GM21526 (cell line): ENCODE results near the gene WNT5B.
"Not testable (repeated sequence)": the region's sequence is repeated elsewhere in the genome, so short reads cannot be mapped to it uniquely, and the experiment has no call there.

Experiments
- ATAC-seq: cut with Tn5 transposase; IDR thresholded peaks from one replicate; pipeline ENCODE4 v1.9.1; 2021; ENCODE audit warnings: moderate library complexity; ENCODE audit not compliant: unreplicated experiment, low FRiP score

The WNT5B gene

DNA sequence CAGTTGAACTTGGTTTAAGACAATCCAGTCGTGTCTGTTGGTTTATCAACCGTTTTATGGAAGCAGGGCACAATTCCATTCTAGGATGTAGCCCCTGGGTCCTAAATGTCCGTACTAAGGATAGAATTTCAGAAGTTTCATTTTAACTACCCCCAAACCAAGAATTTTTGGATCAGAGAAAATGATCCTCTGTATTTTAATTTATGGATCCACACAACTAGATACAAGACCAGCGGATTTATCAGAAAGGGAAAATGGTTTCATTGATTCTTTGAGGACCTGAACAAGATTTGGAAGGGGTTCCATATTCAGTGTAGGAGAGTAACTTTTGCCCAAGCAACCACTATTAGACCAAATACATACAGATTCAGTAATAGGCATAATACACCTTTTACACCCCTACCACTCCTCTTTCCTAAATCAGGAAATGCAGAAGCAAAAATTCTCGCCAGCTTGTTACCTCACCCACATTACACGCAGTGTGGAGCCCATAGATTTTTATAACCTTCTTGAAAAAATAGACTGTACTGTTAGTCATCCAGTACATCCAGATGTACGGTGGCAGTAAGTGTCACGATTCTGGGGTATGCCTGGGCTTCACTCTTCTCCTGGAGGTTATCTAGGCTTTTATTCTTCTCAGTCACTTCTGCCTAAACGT lies 33.2 kb upstream of the WNT5B start:
- no peak for ATAC-seq

DNA sequence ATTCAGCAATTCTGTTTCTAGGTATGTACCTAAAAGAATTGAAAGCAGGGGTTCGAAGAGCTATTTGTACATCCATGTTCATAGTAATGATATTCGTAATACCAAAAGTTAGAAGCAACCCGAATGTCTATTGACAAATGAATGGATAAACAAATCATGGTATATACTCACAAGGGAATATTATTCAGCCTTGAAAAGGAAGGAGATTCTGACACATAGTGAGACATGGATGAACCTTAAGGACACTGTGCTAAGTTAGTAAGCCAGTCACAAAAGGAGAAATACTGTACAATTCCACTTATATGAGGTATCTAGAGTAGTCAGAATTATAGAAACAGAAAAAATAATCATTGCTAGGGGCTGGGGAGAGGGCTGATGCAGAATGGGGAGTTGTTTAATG lies 30.3 kb upstream of the WNT5B start:
- no peak for ATAC-seq

- ATAC-seq = not testable (repeated sequence)
These were observed 26.3 kb upstream of the WNT5B start for GRCh38 chr12:1602706-1603105.

DNA sequence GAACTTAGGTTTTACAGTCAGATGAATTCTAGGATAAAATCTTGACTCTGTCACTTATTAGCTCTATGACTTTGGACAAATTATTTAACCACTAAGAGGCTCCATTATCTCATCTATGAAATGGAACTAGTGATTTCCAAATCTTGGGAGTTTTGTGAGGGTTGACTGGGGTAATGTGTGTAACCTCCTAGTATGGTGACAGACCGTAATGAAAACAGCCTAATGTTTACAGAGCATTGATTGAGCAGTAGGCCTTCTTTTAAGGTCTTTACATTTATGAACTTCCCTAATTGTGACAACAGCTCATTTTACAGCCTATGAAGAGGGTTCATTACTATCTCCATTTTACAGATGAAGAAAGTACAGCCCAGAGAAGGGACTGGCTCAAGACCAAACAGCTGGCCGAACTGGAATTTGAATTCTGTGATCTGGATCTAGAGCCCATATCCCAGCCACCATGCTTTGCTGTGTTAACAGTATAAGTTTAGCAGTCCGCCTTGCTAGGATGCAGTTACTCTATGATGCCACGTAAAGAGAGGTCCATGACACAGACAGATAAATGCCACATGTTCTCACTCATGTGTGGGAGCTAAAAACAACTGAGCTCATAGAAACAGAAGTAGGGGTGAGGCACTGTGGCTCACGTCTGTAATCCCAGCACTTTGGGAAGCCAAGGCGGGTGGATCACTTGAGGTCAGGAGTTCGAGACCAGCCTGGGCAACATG lies 25.6 kb upstream of the WNT5B start:
- ATAC-seq = no peak

- no peak for ATAC-seq
These were observed 24.6 kb upstream of the WNT5B start for GRCh38 chr12:1604464-1604863.

DNA sequence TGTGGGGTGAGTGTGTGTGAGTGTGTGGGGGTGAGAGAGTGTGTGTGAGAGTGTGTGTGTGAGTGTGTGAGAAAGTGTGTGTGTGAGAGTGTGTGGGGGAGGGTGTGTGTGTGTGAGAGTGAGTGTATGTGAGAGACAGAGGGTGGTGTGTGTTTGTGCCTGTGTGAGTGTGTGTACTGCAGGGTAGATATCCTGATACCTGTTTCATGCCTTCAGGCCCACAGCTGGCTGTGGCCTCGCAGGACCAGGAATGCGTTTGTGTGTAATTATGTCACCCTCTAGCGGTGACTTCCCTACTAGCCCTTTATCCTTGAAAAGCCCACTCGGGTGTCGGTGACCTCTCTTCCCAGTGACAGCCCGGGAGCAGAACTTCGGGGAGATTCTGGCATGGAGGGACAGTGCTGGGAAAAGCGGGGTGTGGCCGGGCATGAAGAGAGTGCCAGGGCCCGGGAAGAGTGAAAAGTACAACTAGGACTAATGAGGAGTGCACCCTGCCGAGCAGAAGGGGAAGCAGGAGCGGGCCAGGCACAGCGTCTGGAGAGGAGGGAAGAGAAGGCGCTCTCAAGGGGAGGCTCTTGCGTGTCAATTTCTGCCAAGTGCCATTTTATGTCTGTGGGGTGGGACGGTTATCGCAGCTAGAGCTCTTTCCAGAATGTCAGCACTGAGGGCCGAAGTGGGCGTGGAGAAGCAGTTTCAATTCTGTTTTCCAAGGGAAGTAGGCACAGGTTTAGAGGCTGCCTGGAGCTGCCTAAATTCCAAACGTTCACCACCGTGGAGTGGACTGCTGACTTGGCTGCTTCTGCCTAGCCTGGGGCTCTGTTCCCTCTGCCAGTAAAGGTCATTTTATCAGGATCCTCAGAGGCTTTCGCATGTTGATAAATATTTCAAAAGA lies 23.7 kb upstream of the WNT5B start:
- ATAC-seq = no peak

DNA sequence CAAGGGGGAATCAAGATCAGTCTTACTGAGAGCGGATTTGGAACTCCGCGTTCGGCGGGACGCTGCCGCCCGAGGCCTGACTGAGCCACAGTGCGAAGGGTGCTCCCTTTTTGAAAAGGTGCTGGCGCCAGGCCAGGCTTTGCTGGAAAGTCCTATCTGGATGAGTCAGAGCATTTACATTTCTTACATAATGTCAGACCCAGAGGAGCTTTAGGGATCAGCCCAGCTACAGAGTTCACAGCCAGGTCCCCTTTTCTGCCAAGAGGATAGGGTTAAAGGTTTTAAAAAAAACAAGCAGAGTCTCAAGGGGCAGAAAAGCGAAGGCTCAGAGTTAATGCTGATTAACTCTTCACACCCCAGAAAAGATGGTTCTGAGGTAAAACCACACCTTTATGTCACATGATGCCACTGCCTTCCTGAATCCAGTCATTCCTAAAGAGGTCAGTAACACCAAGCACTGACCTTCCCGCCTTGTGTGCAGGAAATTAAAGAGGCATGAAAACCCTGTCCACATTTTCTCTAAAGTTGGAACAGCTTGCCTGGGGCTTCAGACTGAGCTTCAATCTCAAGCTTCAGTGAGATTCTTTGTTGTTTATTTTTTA lies 22.9 kb upstream of the WNT5B start:
- ATAC-seq = no peak

- ATAC-seq = no peak
These were observed 20.9 kb upstream of the WNT5B start for GRCh38 chr12:1607940-1608712.

- ATAC-seq = no peak
These were observed 20.3 kb upstream of the WNT5B start for GRCh38 chr12:1608713-1609119.

DNA sequence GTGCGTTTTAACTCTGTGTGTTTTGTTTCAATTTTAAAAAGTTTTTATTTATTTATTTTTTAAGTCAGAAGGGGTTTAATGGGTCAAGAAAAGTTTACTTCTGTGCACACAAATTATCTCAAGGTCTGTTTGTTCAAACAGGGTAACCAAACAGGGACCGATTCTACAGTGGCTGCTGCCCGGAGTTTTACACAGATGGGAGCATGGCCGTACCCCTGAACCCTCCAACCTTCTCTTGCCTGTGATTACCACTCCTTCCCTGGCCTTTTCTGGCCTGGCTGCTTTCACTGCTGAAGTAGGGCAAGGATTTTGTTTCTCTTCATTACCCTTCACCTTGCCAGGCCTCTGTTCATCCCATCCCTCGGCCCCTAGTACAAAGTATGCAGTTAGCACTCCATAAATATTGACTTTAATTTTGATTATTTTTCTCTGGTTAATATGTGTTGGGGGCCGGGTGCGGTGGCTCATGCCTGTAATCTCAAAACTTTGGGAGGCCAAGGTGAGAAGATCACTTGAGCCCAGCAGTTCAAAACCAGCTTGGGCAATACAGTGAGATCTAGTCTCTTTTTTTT lies 18.9 kb upstream of the WNT5B start:
- ATAC-seq = no peak

GRCh38 chr12:1611803-1612572 lies 17.0 kb upstream of the WNT5B start:
- no peak for ATAC-seq

GRCh38 chr12:1613860-1614259 lies 15.2 kb upstream of the WNT5B start:
- ATAC-seq = no peak

DNA sequence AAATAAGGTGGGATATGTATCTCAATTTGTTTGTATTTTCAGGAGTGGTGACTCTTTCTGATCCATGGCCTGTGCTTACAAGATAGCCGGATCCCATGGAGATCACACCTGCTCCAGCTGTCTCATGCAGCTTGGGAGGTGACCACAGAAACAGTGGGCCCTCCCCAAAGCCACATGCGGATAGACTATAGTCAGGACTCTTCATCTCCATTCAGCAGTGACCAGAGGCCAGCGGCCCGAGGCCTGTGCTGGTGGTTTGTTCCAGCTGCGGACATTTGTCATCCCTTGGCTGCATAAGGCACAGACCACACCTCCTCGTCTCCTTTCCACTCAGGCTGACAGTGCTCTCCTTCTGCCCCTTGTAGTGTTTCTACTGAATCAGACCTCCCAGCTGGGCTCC lies 14.7 kb upstream of the WNT5B start:
- no peak for ATAC-seq

DNA sequence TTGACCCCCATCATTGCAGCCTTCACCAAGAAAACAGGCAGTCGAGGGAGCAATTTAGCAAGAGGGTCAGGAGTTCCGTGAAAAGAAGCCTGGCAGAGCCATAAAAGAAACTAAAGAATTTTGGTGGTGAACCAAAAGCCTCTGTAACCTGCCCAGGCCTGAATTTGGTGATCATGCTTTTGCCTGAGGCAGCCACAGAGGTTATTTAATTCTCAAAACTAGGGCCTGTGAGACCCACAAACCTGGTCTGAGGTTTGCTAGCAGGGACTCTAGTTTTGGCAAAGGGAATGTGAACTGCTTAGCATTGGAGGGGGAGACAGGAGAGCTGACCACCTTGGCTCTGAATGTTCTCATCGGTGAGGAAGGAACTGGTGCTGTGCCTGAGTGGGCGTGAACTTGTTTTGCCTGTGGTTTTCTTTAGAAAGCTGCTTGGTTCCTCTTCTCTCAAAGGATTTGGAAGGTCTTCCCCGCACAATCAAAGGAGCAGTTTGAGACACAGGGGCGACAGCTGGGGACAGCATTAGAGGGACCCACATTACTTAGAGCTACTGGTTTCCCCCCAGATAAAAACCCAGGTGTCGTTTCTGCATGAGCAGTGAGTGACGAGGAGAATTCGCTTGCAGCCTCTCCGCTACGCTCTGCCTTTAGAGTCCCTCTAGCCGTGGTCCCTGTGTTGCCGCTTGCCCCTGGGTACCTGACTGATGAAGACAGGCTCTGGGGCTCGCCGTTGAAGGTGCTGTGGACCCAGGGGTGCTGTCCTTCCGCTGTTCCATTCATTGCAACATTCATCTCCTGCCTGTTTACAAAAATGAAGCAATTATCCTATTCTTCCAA lies 12.6 kb upstream of the WNT5B start:
- no peak for ATAC-seq

- no peak for ATAC-seq
These were observed 10.5 kb upstream of the WNT5B start for GRCh38 chr12:1618489-1618888.

GRCh38 chr12:1619159-1619558 lies 9.9 kb upstream of the WNT5B start:
- no peak for ATAC-seq

DNA sequence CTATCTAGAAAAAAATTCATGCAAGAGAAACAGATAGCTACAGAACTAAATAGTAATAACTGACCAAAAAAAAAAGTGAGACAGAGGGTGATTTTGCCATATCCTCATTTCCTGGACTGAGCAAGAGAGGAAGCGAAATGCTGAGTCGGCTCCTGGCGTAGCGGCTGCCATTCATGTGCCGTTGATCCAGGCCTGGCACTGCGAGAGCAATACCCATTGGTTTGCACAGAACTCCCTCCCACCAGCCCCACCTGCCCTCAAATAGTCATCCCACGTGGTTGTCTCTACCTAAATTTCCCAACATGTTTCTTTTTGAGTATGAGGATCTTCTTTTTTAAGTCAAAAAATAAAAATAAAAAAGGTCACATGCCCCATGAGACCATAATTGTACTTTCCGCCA lies 9.4 kb upstream of the WNT5B start:
- ATAC-seq = no peak

DNA sequence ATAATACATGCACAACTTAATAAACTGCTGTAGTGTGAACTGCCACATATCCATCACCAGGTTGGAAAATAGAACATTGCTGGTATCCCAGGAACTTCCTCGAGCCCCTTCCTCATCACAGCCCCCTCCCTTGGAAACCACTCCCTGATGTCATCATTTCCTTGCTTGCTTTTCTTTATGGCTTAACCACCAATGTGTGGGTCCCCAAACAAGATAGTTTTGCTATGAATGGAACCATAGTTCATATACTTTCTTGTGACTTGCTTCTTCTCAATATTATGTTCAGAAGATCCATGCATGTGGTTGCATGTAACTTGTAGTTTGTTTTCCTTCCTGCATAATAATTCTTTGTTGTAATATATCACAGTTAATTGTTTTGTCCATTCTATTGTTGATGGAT lies 8.9 kb upstream of the WNT5B start:
- ATAC-seq = no peak
